Stimulated activated CD8-positive, alpha-beta memory T cell treated with anti-CD3 and anti-CD28 coated beads, Interleukin-12 subunit alpha, Interleukin-12 subunit beta, amount 100 ng/mL, for 4 hours (primary cell): Measurements from ENCODE around the gene HLA-DPA1.
"Not testable (repeated sequence)": the region's sequence is repeated elsewhere in the genome, so short reads cannot be mapped to it uniquely, and the experiment has no call there.

ENCODE experiments used
- DNase-seq: peaks from one replicate; pipeline ENCODE4 v3.0.0-alpha.2; 2020; ENCODE audit warnings: low read depth

HLA-DPA1 gene

DNA sequence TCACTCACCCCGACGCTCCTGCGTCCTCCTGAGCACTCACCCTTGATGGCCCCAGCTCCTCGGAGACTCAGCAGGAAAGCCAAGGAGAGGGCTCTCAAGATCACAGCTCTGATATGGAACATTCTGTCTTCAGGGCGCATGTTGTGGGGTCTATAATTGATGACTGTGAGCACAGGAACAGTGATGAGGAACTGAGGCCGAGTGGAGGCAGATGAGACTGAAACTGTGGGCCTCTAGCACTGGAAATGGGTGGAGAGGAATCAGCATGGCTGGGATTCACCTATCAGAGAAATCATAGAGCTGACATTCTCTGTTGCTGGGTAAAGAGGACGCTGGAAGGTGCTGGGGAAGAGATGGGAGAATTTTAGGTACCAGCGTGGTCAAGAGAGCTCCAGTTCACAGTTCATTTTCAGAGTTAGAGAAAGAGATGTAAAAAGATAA, at the start of gene HLA-DPA1:
TSS of gene HLA-DPA1 (minus strand) at position 219 of the 441 bp plus-strand sequence.
- DNase-seq, result no peak

DNA sequence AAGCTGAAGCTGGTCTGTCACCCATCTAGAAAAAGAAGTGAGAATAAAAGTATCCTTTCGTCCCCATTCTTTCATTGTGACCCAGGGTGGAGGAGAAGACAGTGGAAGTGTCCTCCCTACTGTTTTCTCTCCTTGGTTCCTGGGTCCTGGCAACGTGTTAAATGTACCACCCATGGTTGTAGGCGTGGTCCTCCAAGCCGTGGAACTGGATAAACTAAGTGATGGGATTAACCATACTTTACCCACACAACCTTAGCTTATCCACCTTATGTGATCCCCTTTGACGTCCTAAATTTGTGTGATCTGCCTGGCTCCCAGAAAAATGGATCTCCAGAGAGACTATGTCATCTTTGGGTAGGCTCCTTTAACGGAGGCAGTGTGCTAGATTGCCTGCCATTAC, 49.7 kb upstream of the HLA-DPA1 start:
- no peak for DNase-seq

DNA sequence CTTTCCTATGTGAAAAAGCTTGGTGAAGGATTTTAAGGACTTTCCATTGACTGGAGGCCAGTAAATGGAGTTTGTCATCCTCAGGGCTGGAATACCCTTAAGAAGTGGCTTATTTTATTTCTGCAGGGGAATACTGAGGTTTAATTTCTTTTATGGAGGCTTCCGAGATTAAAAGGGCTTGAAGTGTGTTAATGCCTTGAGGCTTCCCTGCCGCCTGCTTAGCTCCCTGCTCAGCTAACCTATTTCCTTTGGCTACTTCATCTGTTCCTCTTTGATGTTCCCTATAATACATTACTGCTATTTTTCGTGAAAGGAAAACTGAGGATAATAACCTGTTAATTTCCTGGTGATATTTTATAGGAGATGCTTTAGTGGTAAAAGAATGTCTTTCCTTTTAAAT, 46.6 kb upstream of the HLA-DPA1 start:
- no peak for DNase-seq

DNA sequence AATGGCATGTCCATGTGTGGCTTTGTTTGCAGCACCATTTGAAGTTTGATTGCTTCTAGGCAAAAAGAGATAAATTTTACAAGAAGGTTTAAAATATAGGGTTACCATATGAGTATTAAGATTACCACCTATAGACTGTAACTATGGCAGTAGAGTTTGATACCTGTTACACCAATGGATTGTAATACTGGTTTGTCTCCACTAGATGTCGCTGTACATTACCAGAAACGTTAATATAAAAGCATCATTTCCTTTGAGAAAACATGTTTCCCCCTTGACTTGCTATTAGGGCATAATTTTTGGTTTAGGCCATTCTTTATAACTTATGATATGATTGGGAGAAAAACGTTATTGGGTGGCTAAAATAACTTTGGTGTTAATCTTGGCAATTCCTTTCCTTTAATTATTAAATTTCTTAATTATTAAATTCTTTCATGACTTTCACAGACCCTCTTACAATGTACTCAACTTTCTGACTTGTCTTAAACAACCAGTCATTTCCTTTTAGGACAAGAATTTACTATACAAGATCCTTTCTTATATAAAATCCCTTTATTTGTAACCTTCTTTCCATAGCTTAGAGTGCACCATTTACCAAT, 45.2 kb upstream of the HLA-DPA1 start:
- DNase-seq, result no peak

DNA sequence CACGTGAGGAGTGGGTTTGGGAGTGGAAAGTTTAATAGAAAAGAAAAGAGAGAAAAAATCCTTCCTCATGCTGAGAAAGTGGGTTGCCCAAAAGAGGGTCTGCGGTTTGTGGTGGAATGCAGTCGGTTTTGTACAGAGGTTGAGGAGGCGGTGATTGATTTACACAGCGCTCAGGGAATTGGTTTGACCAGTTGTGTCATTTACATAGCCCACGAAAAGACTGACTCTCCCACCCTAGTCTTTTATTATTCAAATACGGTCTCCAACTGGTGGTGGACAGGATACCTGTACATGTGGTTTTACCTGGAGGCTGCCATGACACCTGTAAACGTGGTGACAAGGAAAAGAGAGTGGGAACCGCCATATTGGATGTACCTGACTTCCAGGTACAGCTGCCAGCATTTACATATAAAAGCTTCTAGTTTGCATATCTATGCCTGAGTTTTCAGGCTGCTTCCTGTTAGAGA, 44.4 kb upstream of the HLA-DPA1 start:
- DNase-seq, result no peak

DNA sequence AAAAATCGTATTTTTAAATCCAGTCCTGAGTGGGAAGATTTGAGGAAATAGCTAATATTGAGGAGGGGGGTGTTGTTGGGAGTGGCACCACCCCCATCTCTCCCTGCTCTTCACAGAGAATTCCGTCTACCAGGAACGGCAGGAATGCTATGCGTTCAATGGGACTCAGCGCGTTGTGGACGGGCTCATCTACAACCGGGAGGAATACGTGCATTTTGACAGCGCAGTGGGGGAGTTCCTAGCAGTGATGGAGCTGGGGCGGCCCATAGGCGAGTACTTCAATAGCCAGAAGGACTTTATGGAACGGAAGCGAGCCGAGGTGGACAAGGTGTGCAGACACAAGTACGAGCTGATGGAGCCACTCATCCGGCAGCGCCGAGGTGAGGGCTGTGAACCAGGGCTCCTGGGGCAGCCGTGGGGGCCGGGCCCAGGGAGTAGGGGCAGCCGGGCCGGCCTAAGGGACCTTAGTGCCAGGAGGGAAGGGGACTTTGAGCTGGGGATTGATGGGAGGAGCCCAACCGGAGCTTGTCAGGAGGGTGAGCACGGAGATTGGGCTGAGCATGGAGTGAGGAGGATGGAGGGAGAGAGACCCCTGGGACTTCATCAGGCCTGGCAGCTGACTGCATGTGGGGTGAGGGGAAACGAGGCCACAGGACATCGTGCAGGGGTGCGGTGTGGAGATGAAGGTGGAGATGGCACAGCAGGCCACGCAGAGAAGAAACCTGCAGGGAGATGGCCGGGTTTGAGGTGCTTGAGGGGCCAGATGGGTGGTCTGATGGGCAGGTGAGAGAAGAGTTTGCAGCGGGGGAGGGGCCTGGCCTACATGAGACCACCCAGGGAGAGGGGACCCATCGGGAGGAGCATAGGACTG, 43.6 kb upstream of the HLA-DPA1 start:
- no peak for DNase-seq

DNA sequence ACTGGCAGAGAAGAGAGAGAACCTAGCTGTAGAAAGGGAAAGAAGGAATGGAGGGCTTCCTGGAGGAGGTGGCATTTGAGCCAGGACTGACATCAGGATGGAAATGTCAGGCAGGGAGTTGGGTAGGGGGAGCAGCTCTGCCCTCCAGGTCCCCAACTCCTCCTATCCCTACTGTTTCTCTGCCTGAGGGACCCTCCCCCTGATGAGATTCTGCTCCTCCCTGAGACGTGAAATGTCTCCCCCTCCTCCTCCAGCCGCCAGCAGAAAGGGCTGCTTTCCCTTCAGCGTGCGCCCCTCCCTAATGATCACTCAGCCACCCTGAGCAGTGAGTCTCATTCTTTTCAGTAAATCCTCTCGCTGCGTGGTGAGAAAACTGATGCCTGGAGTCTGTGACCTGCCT, 43.0 kb upstream of the HLA-DPA1 start:
- DNase-seq, result no peak

DNA sequence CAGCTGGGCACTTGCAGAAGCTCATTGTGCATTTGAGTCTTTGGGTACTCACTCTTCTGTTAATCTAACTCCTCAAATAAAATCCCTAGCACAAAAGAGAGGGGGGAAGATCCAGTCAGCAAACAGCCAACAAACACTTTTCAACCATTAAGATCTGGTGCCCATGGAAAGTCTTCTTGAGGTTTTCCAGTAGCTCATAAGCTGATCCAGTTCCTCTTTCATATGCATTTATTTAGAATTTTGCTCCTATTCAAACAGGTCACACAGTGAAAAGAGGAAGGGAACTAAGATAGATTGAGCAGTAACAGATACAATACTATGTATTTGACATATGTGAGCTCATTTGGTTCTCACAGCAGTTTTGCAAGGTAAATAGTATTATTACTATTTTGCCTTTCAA, 41.0 kb upstream of the HLA-DPA1 start:
- DNase-seq, result no peak

DNA sequence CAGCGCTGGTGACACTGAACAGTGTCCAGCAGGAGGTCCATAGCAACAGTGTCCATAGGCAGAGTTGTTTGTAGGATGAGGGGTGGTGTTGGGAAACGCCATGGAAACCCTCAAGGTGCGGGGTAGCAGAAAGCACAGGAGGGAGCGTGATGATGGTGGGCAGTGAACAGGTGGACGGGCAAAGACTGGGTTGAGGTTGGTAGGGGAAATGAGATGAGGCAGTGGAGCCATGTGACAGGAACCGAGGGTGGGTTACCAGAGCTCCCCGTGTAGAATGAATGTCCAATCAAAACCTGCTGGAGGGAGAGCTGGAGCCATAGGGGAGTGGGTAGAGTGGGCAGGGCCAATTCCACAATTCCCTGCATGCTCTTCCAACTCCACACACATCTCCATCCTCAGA, 40.3 kb upstream of the HLA-DPA1 start:
- DNase-seq, result no peak

DNA sequence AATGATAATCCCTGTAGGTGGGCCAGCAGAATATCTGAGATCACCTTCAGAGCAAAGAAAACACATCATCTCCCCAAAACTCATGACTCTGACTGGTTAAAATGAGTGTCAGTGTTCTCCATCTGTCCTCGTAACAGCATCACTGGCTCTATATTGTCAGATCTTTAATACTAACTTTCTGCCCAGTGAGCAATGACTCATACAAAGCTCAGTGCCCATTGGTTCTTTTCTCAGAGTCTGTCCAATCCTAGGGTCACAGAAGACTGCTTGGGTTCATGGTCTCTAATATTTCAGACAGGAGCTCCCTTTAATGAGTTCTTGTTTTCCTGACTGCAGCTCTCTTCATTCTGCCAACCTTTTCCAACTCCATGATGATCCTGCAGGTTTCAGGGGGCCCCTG, 38.7 kb upstream of the HLA-DPA1 start:
- no peak for DNase-seq

DNA sequence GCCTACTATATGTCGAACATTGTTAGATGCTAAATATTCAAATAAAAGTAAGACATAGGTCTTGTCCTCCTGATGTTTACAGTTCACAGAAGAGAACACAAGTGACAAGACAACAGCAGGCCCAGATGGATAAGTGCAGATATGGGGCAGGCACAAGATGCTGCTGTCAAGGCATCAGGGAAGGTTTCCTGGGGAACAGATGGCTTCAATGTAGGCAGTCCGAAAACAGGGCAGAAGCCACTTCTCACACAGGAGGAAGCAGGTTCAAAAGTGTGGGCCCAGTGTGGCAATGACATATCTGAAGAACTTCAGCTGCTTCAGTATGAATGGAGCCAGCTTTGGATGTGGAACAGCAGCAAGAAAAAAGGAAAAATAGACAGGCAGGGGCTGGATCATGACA, 34.9 kb upstream of the HLA-DPA1 start:
- DNase-seq, result no peak

DNA sequence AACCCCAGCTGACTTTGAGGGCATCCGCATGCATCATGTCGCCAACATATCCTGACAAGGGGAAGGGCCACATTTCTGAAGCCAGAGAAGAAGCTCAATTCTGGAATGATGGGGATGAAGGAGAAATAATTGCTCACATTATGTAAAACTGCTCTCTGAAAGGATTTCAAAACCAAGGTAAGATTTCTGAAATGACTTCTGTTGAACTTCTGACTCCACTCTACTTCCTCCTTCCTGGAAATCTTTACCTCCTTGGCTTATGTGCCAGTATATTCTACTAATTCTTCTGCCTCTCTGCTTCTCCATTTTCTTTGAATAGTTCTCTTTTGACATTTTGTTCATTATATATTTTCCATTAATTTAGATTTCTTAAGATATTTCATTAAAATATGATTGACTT, 34.2 kb upstream of the HLA-DPA1 start:
- no peak for DNase-seq

DNA sequence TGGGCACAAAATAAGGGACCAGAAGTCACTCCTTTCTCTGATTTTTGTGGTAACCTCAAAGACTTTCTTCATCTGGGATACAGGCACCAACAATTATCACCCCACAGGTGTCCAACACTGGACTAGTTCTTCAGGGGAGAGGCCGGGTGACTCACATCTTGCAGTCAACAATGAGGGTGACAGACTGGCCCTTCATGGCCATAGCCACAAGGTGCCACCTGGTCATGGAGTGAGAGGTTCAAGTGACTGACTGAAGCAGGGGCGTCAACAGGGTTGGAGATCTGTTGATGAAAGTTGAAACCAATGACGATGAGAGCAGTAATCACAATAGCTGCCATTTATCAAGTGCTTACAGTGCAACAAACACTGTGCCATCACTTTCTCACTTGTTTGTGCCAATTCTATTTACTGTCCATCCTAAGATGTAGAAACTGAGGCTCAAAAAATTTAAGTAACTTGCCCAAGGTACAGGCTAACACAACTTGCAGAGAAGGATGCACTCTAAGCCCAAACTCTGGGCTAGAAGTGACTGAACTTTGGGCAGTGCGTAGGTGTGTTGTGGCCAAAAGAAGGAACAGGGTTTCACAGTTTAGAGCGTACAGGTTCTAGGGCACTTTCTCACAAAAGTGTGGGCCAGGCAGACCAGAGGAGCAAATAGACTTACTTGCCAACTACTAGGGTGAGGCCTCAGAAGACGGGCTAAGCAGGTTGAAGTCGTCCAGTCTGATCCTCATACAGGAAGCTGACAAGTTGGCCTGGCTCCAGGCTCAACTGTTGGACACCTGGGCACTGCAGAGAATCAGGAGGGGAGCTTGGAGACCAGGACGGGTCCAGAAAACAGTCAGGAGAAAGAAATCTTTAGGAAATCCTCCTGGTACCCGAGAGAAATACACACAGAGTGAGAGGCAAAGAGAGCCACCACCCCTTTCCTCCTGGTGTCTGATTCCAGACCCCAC, 32.7 kb upstream of the HLA-DPA1 start:
- DNase-seq, result no peak

DNA sequence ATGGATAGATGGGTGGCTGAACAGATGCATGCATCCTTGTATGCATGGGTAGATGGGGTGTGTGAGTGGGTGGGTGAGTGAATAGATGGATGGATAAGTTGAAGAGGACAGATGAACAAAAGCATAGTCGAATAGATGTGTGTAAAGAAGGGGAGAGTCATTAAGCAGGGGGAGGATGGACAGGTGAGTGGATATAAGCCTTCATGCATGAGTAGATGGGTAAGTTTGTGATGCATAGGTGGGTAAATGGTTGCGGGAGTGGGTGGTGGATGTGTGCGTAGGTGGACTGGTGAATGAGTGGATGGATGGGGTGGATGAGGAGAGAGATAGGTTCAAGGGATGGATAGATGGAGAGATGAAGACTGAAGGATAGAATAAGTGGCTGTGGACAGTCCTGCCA, 31.9 kb upstream of the HLA-DPA1 start:
- no peak for DNase-seq

DNA sequence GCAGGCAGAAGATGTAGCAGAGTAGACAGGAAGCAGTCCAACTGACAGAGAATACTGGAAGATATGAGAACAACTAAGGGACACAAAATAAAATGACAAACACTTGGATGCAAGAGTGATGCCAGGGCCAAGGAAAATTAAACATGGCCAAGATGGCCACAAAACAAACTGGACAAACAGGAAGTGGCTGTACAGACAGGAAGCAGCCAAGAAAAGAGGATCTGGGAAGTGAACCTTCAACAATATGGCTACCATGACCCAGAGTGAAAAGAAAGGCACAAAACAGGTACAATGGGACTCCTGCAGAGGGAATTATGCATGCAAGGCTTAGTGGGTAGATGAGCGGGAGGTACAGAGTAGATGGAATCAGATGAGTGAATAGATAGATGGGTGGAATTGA, 31.4 kb upstream of the HLA-DPA1 start:
- no peak for DNase-seq

DNA sequence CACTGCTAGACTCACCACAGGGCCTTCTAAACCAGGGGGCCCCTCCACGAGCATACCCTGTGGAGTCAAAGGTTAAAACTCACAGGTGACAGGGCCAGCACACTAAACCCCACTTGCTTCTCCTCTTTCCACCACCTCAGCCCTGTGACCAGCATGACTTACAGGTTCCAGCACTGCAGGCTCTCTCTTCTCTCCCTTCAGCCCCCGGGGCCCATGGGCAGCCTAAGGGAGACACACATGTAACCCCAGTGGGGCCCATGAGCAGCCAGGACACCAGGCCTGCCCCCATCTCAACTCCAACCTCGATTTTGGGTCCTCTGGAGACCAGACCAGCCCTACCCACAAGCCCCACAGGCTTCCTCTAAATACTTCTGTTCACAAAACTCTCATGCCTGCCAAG, 30.3 kb upstream of the HLA-DPA1 start:
- no peak for DNase-seq

DNA sequence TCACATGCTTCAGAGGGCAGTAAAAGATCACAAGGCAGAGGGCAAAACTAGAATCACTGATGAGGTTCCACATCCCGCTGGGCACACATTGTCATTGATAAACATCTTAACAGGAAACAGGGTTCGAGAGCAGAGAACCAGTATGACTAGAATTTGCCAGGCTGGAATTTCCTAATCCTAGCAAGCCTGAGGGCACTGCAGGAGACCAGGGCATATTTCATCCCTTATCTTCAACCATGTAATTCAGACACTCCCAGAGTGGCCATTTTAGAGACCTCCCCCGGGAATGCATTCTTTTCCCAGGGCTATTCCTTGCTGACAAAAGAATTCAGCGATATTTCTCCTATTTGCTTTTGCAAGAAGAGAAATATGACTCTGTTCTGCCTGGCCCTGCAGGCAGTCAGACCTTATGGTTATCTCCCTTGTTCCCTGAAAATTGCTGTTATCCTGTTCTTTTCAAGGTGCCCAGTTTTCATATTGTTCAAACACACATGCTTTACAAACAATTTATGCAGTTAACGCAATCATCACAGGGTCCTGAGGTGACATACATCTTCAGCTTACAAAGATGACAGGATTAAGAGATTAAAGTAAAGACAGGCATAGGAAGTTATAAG, 27.8 kb upstream of the HLA-DPA1 start:
- DNase-seq, result not testable (repeated sequence)

DNA sequence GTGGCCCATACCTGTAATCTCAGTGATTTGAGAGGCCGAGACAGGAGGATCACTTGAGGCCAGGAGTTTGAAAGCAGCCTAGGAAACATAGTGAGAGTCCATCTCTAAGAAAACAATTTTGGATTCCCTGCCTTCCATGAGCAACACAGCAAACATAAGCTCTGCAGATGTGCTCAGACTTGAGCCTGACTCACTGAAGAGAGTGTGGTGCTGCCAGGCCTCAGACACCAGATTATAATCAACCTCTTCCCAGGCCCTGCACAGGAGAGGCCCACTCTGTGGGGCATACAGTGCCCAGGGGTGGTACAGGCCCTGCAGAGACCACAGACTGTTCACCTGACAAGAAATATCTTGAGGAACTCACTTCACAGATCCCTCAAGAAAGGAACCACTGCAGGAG, 22.2 kb upstream of the HLA-DPA1 start:
- DNase-seq, result no peak

DNA sequence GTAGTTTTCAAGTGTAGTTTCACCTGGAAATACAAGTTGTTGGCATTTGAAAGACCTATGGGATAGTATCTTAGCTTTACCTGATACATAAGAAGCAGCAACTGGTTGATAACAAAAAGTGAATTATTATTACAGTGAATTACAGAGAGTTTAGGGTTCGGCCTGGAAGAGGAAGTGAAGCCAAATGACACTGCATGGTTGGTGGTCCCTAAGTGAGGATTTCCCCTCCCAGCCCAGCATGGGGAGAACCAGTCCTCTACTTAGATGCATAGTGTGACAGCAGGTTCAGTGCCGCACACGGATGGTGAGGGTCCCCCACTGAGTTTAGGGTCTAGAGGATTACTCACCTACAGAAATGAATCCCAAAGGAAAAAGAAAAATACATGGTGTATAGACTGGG, 20.4 kb upstream of the HLA-DPA1 start:
- no peak for DNase-seq

DNA sequence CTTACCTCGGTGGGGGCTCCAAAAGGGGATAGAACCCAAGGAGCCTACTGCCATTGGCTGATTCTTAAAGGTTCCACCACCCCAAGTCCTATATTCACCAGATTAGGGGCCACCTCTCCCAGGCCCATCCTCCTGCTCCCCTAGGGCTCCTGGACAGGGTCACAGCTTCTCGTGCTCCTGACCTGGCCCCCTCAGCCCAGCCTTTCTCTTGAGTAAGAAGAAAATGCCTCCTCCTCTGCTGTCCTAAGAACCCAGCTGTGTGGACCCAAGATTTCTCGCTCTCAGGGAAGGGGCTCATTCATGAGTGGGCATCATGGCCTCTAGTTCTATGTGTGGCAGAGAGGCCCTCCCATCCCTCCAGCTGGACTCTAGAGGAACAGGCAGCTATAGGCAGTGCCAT, 18.9 kb upstream of the HLA-DPA1 start:
- no peak for DNase-seq

DNA sequence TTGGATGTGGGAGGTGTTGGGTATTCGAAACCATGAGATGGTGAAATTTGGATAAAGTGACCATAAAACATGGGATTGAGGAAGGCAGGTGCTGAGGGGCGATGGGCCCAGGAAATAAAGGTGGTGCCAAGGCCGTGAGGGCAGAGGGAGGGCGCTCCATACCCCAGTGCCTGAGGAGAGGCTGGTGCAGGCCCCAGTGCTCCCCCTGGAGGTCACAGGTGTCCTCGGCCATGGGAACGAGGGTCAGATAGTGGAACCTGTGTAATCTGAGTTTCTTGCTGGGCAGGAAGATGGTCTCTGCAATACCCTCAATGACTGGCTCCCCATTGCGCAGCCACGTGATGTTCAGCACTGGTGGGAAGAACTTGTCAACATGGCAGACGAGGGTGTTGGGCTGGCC, 18.5 kb upstream of the HLA-DPA1 start:
- DNase-seq, result no peak
